B cell (primary cell): ENCODE results near the gene DNAJA3.

Experiments
- EZH2 ChIP-seq: IDR thresholded peaks from 2 replicates; pipeline ENCODE4 v1.6.1; 2012; ENCODE audit warnings: borderline replicate concordance, low read depth, mild to moderate bottlenecking, moderate library complexity, low read length; ENCODE audit not compliant: insufficient read depth, poor library complexity, severe bottlenecking
- TF ChIP-seq, protein P1 (sequence below): fragments of 200-600 bp; IDR thresholded peaks from one replicate; pipeline ENCODE4 v1.8.0; 2022; ENCODE audit warnings: antibody characterized with exemption, mild to moderate bottlenecking

GRCh38 chr16:4409081-4409932 is 16.4 kb upstream of the DNAJA3 start:
- TF ChIP-seq, protein P1, sequence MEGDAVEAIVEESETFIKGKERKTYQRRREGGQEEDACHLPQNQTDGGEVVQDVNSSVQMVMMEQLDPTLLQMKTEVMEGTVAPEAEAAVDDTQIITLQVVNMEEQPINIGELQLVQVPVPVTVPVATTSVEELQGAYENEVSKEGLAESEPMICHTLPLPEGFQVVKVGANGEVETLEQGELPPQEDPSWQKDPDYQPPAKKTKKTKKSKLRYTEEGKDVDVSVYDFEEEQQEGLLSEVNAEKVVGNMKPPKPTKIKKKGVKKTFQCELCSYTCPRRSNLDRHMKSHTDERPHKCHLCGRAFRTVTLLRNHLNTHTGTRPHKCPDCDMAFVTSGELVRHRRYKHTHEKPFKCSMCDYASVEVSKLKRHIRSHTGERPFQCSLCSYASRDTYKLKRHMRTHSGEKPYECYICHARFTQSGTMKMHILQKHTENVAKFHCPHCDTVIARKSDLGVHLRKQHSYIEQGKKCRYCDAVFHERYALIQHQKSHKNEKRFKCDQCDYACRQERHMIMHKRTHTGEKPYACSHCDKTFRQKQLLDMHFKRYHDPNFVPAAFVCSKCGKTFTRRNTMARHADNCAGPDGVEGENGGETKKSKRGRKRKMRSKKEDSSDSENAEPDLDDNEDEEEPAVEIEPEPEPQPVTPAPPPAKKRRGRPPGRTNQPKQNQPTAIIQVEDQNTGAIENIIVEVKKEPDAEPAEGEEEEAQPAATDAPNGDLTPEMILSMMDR = no peak
- TF ChIP-seq EZH2 = no peak
